Cardiac muscle cell (in vitro differentiated cells and primary cell): Measurements from ENCODE around the gene CSF1. TPM values are rescaled to one million over a fixed set of nuclear protein-coding genes. Genes with fewer than 3 reads are reported as not detected.
"Not testable (repeated sequence)": the region's sequence is repeated elsewhere in the genome, so short reads cannot be mapped to it uniquely, and the experiment has no call there.

Experiments used
- DNase-seq, 2 donors: peaks; one replicate each; pipeline versions ENCODE4 v3.0.0 to v3.0.0-alpha.2; 2010 to 2017; ENCODE audit warnings: low read depth in 1 of 2, low spot score in 1 of 2
- H3K27ac ChIP-seq: fragments of 200-600 bp; sonication (generic); 2 replicates; pipeline ENCODE4 v1.5.1; 2016
- H3K27me3 ChIP-seq: fragments of 200-600 bp; sonication (generic); 2 replicates; pipeline ENCODE4 v1.6.0; 2016; ENCODE audit warnings: control low read depth
- H3K36me3 ChIP-seq: fragments of 200-600 bp; sonication (generic); 2 replicates; pipeline ENCODE4 v1.5.1; 2016; ENCODE audit warnings: control low read depth
- H3K4me1 ChIP-seq: fragments of 200-600 bp; sonication (generic); 2 replicates; pipeline ENCODE4 v1.8.1; 2017; ENCODE audit warnings: low read depth, mild to moderate bottlenecking, mixed run types
- H3K4me3 ChIP-seq: fragments of 200-600 bp; sonication (generic); 2 replicates; pipeline ENCODE4 v1.5.1; 2016; ENCODE audit warnings: mild to moderate bottlenecking
- H3K9me3 ChIP-seq: fragments of 200-600 bp; sonication (generic); 2 replicates; pipeline ENCODE4 v1.5.1; 2017; ENCODE audit warnings: low read depth, mild to moderate bottlenecking, control low read depth
- CTCF ChIP-seq: IDR thresholded peaks from 2 replicates; pipeline ENCODE4 v1.5.1; 2012; ENCODE audit warnings: low read depth, mild to moderate bottlenecking, low read length
- polyA plus RNA-seq: library from polyadenylated mRNA; unstranded; fragments of >200 nt; fragmentation: Nextera tagmentation; extraction: Ambion mirVana; gene quantifications from 2 replicates; pipeline ENCODE4 v1.2.1, GENCODE V29; 2016
- total RNA-seq: library from RNA; depleted of rRNA; stranded (reverse); fragments of >200 nt; gene quantifications from 2 replicates; pipeline ENCODE4 v1.2.3, GENCODE V29; 2016

The CSF1 gene
- total and polyA plus RNA-seq, 2 experiments from 2014 or later = 4.9 to 5.7 TPM

DNA sequence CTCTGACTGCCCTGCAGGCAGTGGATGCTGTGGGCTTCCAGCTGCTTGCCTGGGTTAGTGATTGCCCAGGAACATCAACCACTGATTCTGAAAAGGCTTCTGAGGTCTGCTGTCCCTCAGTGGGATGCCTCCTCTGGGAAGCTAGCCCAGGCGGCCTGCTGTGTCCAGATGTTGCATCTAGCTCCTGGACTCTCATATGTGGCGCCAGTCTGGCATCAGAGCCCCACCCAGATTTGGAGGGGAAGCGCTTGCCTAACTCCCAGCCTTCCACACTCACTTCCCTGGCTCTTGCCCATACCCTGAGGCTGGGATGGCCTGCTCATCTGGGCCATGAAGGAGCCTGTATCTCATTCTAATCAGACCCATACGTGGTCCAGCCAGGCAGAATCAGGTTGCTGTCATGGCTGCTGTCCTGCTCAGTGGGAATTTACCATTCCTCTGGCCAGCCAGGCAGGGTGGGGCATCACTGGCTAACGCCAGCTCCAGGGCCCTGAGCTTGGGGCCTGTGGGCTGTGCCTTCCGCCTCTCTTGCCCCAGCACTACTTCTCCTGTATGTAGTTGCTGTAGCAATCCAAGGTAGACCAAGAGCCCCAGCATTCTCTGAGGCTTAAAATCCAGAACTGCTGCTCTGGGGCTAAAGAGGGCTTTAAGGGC, 4.1 kb downstream of the CSF1 start:
- Histone ChIP-seq H3K27ac (no peak overlapping the region), H3K36me3 (peaks cover 5% of the 10 kb centered on the region), H3K27me3 (peaks cover 6% of the 10 kb centered on the region), H3K9me3 (no peaks in the 10 kb centered on the region), H3K4me3 (no peak overlapping the region), H3K4me1 (peaks cover 5% of the 10 kb centered on the region)
- DNase-seq = peak in 1 of 2 donors; percentile 50
- no peak for TF ChIP-seq CTCF

- Histone ChIP-seq H3K4me1 (no peaks in the 10 kb centered on the region), H3K4me3 (no peak overlapping the region), H3K9me3 (no peaks in the 10 kb centered on the region), H3K27me3 (no peaks in the 10 kb centered on the region), H3K27ac (no peak overlapping the region), H3K36me3 (peaks cover 5% of the 10 kb centered on the region)
- DNase-seq = no peak
- no peak for TF ChIP-seq CTCF
Measured at GRCh38 chr1:109917051-109917767, 6.6 kb downstream of the CSF1 start.

GRCh38 chr1:109917768-109918606, 7.3 kb downstream of the CSF1 start:
- no peak for DNase-seq
- Histone ChIP-seq H3K9me3 (no peaks in the 10 kb centered on the region), H3K36me3 (peaks cover 5% of the 10 kb centered on the region), H3K27ac (no peak overlapping the region), H3K4me1 (no peaks in the 10 kb centered on the region), H3K27me3 (no peaks in the 10 kb centered on the region), H3K4me3 (no peak overlapping the region)
- TF ChIP-seq CTCF = peak; percentile 14

- no peak for TF ChIP-seq CTCF
- no peak for DNase-seq
- H3K36me3 ChIP-seq = peaks cover 5% of the 10 kb centered on the region
Measured at GRCh38 chr1:109918671-109919070, 8.0 kb downstream of the CSF1 start.

DNA sequence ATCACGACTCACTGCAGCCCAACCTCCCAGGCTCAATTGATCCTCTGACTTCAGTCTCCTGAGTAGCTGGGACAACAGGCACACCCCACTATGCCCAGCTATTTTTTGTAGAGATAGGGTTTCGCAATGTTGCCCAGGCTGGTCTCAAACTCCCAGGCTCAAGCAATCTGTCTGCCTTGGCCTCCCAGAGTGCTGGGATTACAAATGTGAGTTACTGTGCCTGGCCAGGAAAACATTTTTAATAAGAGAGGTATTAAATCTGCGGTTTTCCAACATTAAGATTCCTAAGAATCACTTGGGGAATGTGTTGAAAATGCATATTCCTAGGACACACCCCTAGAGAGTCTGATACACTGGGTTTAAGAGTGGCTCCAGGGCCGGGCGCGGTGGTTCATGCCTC, 8.7 kb downstream of the CSF1 start:
- Histone ChIP-seq H3K27me3 (no peaks in the 10 kb centered on the region), H3K4me3 (no peak overlapping the region), H3K9me3 (no peaks in the 10 kb centered on the region), H3K4me1 (no peaks in the 10 kb centered on the region), H3K27ac (no peak overlapping the region), H3K36me3 (peaks cover 5% of the 10 kb centered on the region)
- no peak for TF ChIP-seq CTCF
- DNase-seq = no peak

More at GRCh38 chr1:109918671-109919070, 8.0 kb downstream of the CSF1 start:
- no peaks in the 10 kb centered on the region for H3K9me3 ChIP-seq
- H3K4me1 ChIP-seq = no peaks in the 10 kb centered on the region
- H3K4me3 ChIP-seq = no peak overlapping the region
- H3K27ac ChIP-seq = no peak overlapping the region
- no peaks in the 10 kb centered on the region for H3K27me3 ChIP-seq

DNA sequence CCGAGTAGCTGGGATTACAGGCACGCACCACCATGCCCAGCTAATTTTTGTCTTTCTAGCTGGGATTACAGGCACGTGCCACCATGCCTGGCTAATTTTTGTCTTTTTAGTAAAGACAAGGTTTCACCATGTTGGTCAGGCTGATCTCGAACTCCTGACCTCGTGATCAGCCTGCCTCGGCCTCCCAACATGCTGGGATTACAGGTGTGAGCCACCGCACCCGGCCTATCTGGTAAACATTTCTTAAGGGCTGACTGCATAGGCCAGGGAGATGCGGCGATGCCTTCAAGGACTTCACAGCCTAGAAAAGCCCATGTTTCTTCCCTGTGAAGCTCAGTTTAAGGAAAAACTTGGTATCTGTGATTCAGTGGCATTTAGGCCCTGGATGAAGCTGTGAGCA, 9.7 kb downstream of the CSF1 start:
- not testable (repeated sequence) for H3K4me1 ChIP-seq, H3K36me3 ChIP-seq, H3K4me3 ChIP-seq, DNase-seq, H3K9me3 ChIP-seq, H3K27ac ChIP-seq, H3K27me3 ChIP-seq
